Lower lobe of right lung (tissue), 2 donors: ENCODE measurements around the gene TMEM247. TPM values are rescaled to one million over a fixed set of nuclear protein-coding genes. Genes with fewer than 3 reads are reported as not detected.

Experiments used
- ATAC-seq, 2 donors: fragments of 200-7000 bp; cut with Tn5 transposase; one replicate each; pipeline ENCODE4 v1.9.1; 2020 to 2022; ENCODE audit warnings: mild to moderate bottlenecking in 2 of 2, moderate library complexity in 2 of 2
- DNase-seq: peaks from one replicate; pipeline ENCODE4 v3.0.0-alpha.2; 2020
- H3K27ac ChIP-seq: fragments of 200-600 bp; one replicate; pipeline ENCODE4 v1.8.0; 2022
- H3K27me3 ChIP-seq: fragments of 200-600 bp; one replicate; pipeline ENCODE4 v1.8.0; 2022; ENCODE audit warnings: low read depth
- H3K36me3 ChIP-seq: fragments of 200-600 bp; one replicate; pipeline ENCODE4 v1.8.0; 2022; ENCODE audit warnings: mild to moderate bottlenecking
- H3K4me1 ChIP-seq: fragments of 200-600 bp; one replicate; pipeline ENCODE4 v1.8.0; 2022
- H3K4me3 ChIP-seq: fragments of 200-600 bp; one replicate; pipeline ENCODE4 v1.8.0; 2022; ENCODE audit warnings: mild to moderate bottlenecking
- H3K9me3 ChIP-seq: fragments of 200-600 bp; one replicate; pipeline ENCODE4 v1.8.0; 2022
- CTCF ChIP-seq: fragments of 200-600 bp; IDR thresholded peaks from one replicate; pipeline ENCODE4 v1.8.0; 2022; ENCODE audit warnings: antibody characterized with exemption, mild to moderate bottlenecking
- intact Hi-C: fragments of 100-400 bp; cut with DNase I; formaldehyde crosslinking; loops from one replicate; pipeline ENCODE4 v1.11.0; 2022
- total RNA-seq: library from RNA; stranded (reverse); fragmentation: NEBNext Ultra II Directional; extraction: Animal tissue kit (Norgen Biotek cat#: 25700); gene quantifications from one replicate; pipeline ENCODE4 v1.2.1, GENCODE V29; 2021
- donor health status: DM: no; HTN: yes; CAD: no; lungs with severe emphysema.

Gene TMEM247
- total RNA-seq, 1 donor from 2014 or later, result not detected

- H3K9me3 ChIP-seq, result no peaks in the 10 kb centered on the region
- ATAC-seq (no peak), DNase-seq (no peak)
- no peak overlapping the region for H3K27ac ChIP-seq
- H3K4me1 ChIP-seq, result peaks cover 34% of the 10 kb centered on the region
- intact Hi-C loops, result no loop called here
- H3K4me3 ChIP-seq, result no peak overlapping the region
- H3K27me3 ChIP-seq, result no peaks in the 10 kb centered on the region
- no peak for TF ChIP-seq CTCF
- no peaks in the 10 kb centered on the region for H3K36me3 ChIP-seq
Measured at GRCh38 chr2:46462936-46463335, 16.4 kb upstream of the TMEM247 start.

GRCh38 chr2:46469116-46469515, 10.2 kb upstream of the TMEM247 start:
- TF ChIP-seq CTCF, result no peak
- Histone ChIP-seq H3K36me3 (no peaks in the 10 kb centered on the region), H3K4me1 (no peaks in the 10 kb centered on the region), H3K27me3 (no peaks in the 10 kb centered on the region), H3K9me3 (no peaks in the 10 kb centered on the region), H3K4me3 (no peak overlapping the region), H3K27ac (no peak overlapping the region)
- intact Hi-C loops, result no loop called here
- ATAC-seq (no peak), DNase-seq (no peak)

GRCh38 chr2:46469700-46470099, 9.7 kb upstream of the TMEM247 start:
- H3K27ac ChIP-seq, result no peak overlapping the region
- no peak overlapping the region for H3K4me3 ChIP-seq
- no peak for ATAC-seq
- intact Hi-C loops, result no loop called here
- no peaks in the 10 kb centered on the region for H3K36me3 ChIP-seq
- no peaks in the 10 kb centered on the region for H3K27me3 ChIP-seq
- H3K4me1 ChIP-seq, result no peaks in the 10 kb centered on the region
- H3K9me3 ChIP-seq, result no peaks in the 10 kb centered on the region
- no peak for TF ChIP-seq CTCF
- DNase-seq, result no peak

- peak; percentile 72 to 86 for ATAC-seq
- intact Hi-C loops, result no loop called here
Measured at GRCh38 chr2:46470114-46470628, 9.2 kb upstream of the TMEM247 start.

GRCh38 chr2:46471019-46471583, 8.3 kb upstream of the TMEM247 start:
- no peak overlapping the region for H3K4me3 ChIP-seq
- TF ChIP-seq CTCF, result no peak
- no peaks in the 10 kb centered on the region for H3K36me3 ChIP-seq
- ATAC-seq, result peak; percentile 54 to 59
- H3K9me3 ChIP-seq, result no peaks in the 10 kb centered on the region
- no peaks in the 10 kb centered on the region for H3K4me1 ChIP-seq
- intact Hi-C loops, result no loop called here
- DNase-seq, result no peak
- H3K27me3 ChIP-seq, result no peaks in the 10 kb centered on the region
- H3K27ac ChIP-seq, result no peak overlapping the region

More at GRCh38 chr2:46470114-46470628, 9.2 kb upstream of the TMEM247 start:
- Histone ChIP-seq H3K4me1 (no peaks in the 10 kb centered on the region), H3K27me3 (no peaks in the 10 kb centered on the region), H3K9me3 (no peaks in the 10 kb centered on the region), H3K4me3 (no peak overlapping the region), H3K36me3 (no peaks in the 10 kb centered on the region), H3K27ac (no peak overlapping the region)
- no peak for DNase-seq
- no peak for TF ChIP-seq CTCF
